K562 (cell line): Measurements from ENCODE around the gene CRAMP1. TPM values are rescaled to one million over a fixed set of nuclear protein-coding genes. Genes with fewer than 3 reads are reported as not detected.
A peak's percentile ranks its signal among the peaks of the same experiment; 100 is the strongest.

ENCODE experiments used
- ATAC-seq: fragments of 200-7000 bp; cut with Tn5 transposase; 3 replicates; pipeline ENCODE4 v1.9.1; 2020; ENCODE audit warnings: moderate library complexity
- BruUV-seq: library from RNA; stranded (reverse); fragments of 400-500 nt; replicated peaks from 2 replicates; lab custom pipeline; 2021; lab: Mats Ljungman, UMichigan
- CTCF ChIA-PET: fragments of 300-600 bp; formaldehyde crosslinking; extraction: SDS; loops from one replicate; lab custom pipeline; 2021; ENCODE audit warnings: low intra/inter-chr PET ratio; lab: Yijun Ruan, JAX
- POLR2A ChIA-PET: fragments of 300-600, 350-650 bp; sonication (Branson Sonifier 250); formaldehyde crosslinking; extraction: SDS; loops from one replicate; lab custom pipeline; 2021; ENCODE audit warnings: antibody characterized with exemption, inconsistent platforms; lab: Yijun Ruan, JAX
- DNase-seq, 4 experiments: peaks; one replicate each; pipeline versions ENCODE4 v3.0.0 to v3.0.0-alpha.2; 2011 to 2018; ENCODE audit warnings: low spot score in 3 of 4, mixed read lengths in 3 of 4; ENCODE audit errors: extremely low read depth in 1 of 4
- FAIRE-seq: peaks from 2 replicates; lab custom pipeline; 2011; peaks lifted over from hg19 to GRCh38; lab: Jason Lieb, UNC
- H2AFZ ChIP-seq: 2 replicates; pipeline ENCODE4 v1.6.0; 2011; ENCODE audit warnings: low read depth, low read length, control low read depth, inconsistent platforms
- H3K27ac ChIP-seq: fragments of 200-600 bp; 3 replicates; pipeline ENCODE4 v1.8.0; 2011; ENCODE audit warnings: low read depth, mild to moderate bottlenecking, control low read depth, inconsistent platforms, low read length, moderate library complexity, mixed read lengths; ENCODE audit errors: extremely low read depth
- H3K27me3 ChIP-seq, 2 experiments: fragments of 300-600 bp in 1 of 2; 2 replicates in 1 of 2; 3 replicates in 1 of 2; pipeline versions ENCODE4 v1.6.0 to v1.8.0; 2011; ENCODE audit warnings: inconsistent platforms in 2 of 2, low read length in 2 of 2, mild to moderate bottlenecking in 1 of 2, mixed read lengths in 1 of 2, moderate library complexity in 1 of 2; ENCODE audit not compliant: control insufficient read depth in 2 of 2, insufficient read depth in 2 of 2
- H3K36me3 ChIP-seq: fragments of 300-600 bp; 3 replicates; pipeline ENCODE4 v1.8.0; 2011; ENCODE audit warnings: mild to moderate bottlenecking, low read length, inconsistent platforms; ENCODE audit not compliant: control insufficient read depth, insufficient read depth
- H3K4me1 ChIP-seq, 2 experiments: fragments of 200-600 bp in 1 of 2; replicated peaks in 1 of 2; 2 replicates in 1 of 2; 3 replicates in 1 of 2; pipeline versions ENCODE4 v1.5.1 to v1.8.0; 2011; ENCODE audit warnings: inconsistent platforms in 2 of 2, low read length in 2 of 2, mild to moderate bottlenecking in 1 of 2, mixed read lengths in 1 of 2, moderate library complexity in 1 of 2; ENCODE audit not compliant: control insufficient read depth in 2 of 2, insufficient read depth in 2 of 2
- H3K4me2 ChIP-seq: 2 replicates; pipeline ENCODE4 v1.6.1; 2011; ENCODE audit warnings: low read length, control low read depth, inconsistent platforms, mixed read lengths; ENCODE audit not compliant: insufficient read depth
- H3K4me3 ChIP-seq: fragments of 200-600 bp; sonication (generic), shearing (Covaris generic); 2 replicates; pipeline ENCODE4 v1.5.1; 2016; ENCODE audit warnings: control low read depth, inconsistent platforms
- H3K79me2 ChIP-seq: fragments of 200-600 bp; 3 replicates; pipeline ENCODE4 v1.8.0; 2011; ENCODE audit warnings: low read length, inconsistent platforms; ENCODE audit not compliant: control insufficient read depth, insufficient read depth
- H3K9ac ChIP-seq, 2 experiments: 2 replicates each; pipeline versions ENCODE4 v1.6.0 to v1.6.1; 2011; ENCODE audit warnings: low read depth in 2 of 2, low read length in 2 of 2, control low read depth in 1 of 2, inconsistent platforms in 1 of 2, mild to moderate bottlenecking in 1 of 2, mixed read lengths in 1 of 2; ENCODE audit not compliant: insufficient read depth in 1 of 2
- H3K9me1 ChIP-seq: one replicate; pipeline ENCODE4 v1.6.0; 2011; ENCODE audit warnings: inconsistent platforms, mild to moderate bottlenecking, low read length, moderate library complexity; ENCODE audit not compliant: control insufficient read depth, insufficient read depth
- H3K9me3 ChIP-seq: replicated peaks from 2 replicates; pipeline ENCODE4 v1.5.1; 2011; ENCODE audit warnings: low read depth, low read length, inconsistent platforms; ENCODE audit not compliant: control insufficient read depth, insufficient read depth
- H4K20me1 ChIP-seq: replicated peaks from 2 replicates; pipeline ENCODE4 v1.6.1; 2011; ENCODE audit warnings: low read length, inconsistent platforms, mixed read lengths; ENCODE audit not compliant: control insufficient read depth, insufficient read depth
- ESRRA ChIP-seq: fragments of 450-650 bp; IDR thresholded peaks from 2 replicates; pipeline ENCODE4 v1.6.1; 2014; ENCODE audit warnings: low read depth, mild to moderate bottlenecking, moderate library complexity, borderline replicate concordance
- MYC ChIP-seq, 2 experiments: fragments of 250-450 bp in 1 of 2; sonication (Bioruptor Pico) in 1 of 2; IDR thresholded peaks; 2 replicates each; pipeline versions ENCODE4 v1.5.1 to v1.6.1; 2012 to 2021; ENCODE audit warnings: low read depth in 2 of 2, borderline replicate concordance in 1 of 2, improper control_type of control experiment in 1 of 2, low read length in 1 of 2, mild to moderate bottlenecking in 1 of 2, moderate library complexity in 1 of 2
- NR2C2 ChIP-seq, 2 experiments: fragments of 200-800 bp in 1 of 2; sonication (Bioruptor generic) in 1 of 2; sonication (generic) in 1 of 2; formaldehyde crosslinking in 1 of 2; IDR thresholded peaks; 2 replicates each; pipeline versions ENCODE4 v1.6.1 to v1.8.0; 2016 to 2022; ENCODE audit warnings: mild to moderate bottlenecking in 1 of 2, missing compliant biosample characterization in 1 of 2, missing genetic modification characterization in 1 of 2, missing genetic modification reagents in 1 of 2
- PYGO2 ChIP-seq: fragments of 450-650 bp; IDR thresholded peaks from 2 replicates; pipeline ENCODE4 v1.6.1; 2016; ENCODE audit warnings: mild to moderate bottlenecking, missing genetic modification characterization, moderate library complexity, missing compliant biosample characterization
- RCOR1 ChIP-seq, 2 experiments: IDR thresholded peaks; 2 replicates each; pipeline ENCODE4 v1.6.1; 2012; ENCODE audit warnings: low read depth in 2 of 2, low read length in 2 of 2, borderline replicate concordance in 1 of 2, improper control_type of control experiment in 1 of 2
- WGBS: fragments of 100-300 bp; shearing (Covaris generic); methylation state at CpG from one replicate; pipeline ENCODE4 v1.1.6; 2016; ENCODE audit warnings: low coverage, mixed read lengths; ENCODE audit not compliant: insufficient coverage; ENCODE audit errors: missing lambda C conversion rate; 5-methylcytosine and 5-hydroxymethylcytosine counted together
- in situ Hi-C: fragments of 300-500 bp; cut with MboI; formaldehyde crosslinking; loops from 4 replicates; pipeline ENCODE4 v1.15.0; 2018; ENCODE audit warnings: inconsistent platforms, mixed read lengths
- intact Hi-C: fragments of 100-400 bp; cut with micrococcal nuclease; formaldehyde crosslinking; loops from 2 replicates; pipeline ENCODE4 v1.14.2; 2022
- polyA plus RNA-seq, 8 experiments: library from polyadenylated mRNA; depleted of rRNA in 4 of 8; stranded (reverse) in 5 of 8; unstranded in 3 of 8; fragments of >200 nt; fragmentation: Nextera tagmentation in 2 of 8; fragmentation: Illumina TruSeq in 1 of 8; extraction: Ambion mirVana in 2 of 8; extraction: Trizol in 1 of 8; gene quantifications; 2 replicates each; pipeline versions ENCODE4 v1.2.1 to v1.2.3, GENCODE V29; 2011 to 2014; ENCODE audit warnings: inconsistent platforms in 1 of 8, missing spikeins in 1 of 8
- total RNA-seq, 7 experiments: library from RNA; depleted of rRNA in 6 of 7; stranded (reverse); fragments of >200 nt in 6 of 7; fragmentation: Illumina TruSeq in 2 of 7; extraction: Trizol in 2 of 7; gene quantifications; 2 replicates each; pipeline versions ENCODE4 v1.2.1 to v1.2.3, GENCODE V29; 2011 to 2021; ENCODE audit warnings: low replicate concordance in 1 of 7
- TF ChIP-seq, protein P1 (sequence below): sonication (generic); formaldehyde crosslinking; IDR thresholded peaks from 2 replicates; pipeline ENCODE4 v1.8.0; 2022; ENCODE audit warnings: mild to moderate bottlenecking, missing genetic modification reagents
- TF ChIP-seq, protein P2 (sequence below): sonication (generic); formaldehyde crosslinking; IDR thresholded peaks from 2 replicates; pipeline ENCODE4 v1.8.1; 2023; ENCODE audit warnings: mild to moderate bottlenecking, missing genetic modification reagents

CRAMP1 gene
- total and polyA plus RNA-seq, 9 of the 15 experiments (the other 6 are each of a cell fraction or from before 2014, with no cell fraction given): 0.52 to 20.8 (median 7.5) TPM

DNA sequence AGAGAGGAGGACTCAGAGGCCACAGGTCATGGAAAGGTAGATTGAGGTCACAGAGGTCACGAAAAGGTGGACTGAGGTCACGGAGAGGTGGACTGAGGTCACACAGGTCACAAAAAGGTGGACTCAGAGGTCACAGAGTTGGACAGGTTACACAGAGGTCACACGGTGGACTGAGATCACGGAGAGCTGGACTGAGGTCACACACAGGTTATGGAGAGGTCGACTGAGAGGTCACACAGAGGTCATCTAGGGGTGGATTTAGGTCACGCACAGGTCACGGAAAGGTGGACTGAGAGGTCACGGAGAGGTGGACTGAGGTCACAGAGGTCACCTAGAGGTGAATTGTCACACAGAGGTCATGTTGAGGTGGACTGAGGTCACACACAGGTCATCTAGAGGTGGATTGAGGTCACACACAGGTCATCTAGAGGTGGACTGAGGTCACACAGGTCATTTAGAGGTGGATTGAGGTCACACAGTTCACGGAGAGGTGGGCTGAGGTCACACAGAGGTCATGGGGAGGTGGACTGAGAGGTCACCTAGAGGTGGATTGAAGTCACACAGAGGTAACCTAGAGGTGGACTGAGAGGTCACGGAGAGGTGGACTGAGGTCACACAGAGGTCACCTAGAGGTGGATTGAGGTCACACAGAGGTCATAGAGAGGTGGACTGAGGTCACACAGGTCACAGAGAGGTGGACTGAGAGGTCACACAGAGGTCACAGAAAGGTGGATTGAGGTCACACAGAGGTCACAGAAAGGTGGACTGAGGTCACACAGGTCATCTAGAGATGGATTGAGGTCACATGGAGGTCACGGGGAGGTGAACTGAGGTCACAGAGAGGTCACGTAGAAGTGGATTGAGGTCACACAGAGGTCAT lies 39.2 kb downstream of the CRAMP1 start (continued):
- TF ChIP-seq RCOR1 (IDR thresholded peaks at IDR 0.05; ENCODE audit: borderline replicate concordance in 1 of 2, low read depth in 2 of 2, low read length in 2 of 2) (no peak; a peak in 1 of 4 replicates), MYC (IDR thresholded peaks at IDR 0.05; ENCODE audit: low read depth, low read length) (no peak), MYC (CRISPR knock-in tag; IDR thresholded peaks at IDR 0.05; ENCODE audit: borderline replicate concordance, low read depth) (no peak), ESRRA (peak; percentile 99)
- TF ChIP-seq, protein P1, sequence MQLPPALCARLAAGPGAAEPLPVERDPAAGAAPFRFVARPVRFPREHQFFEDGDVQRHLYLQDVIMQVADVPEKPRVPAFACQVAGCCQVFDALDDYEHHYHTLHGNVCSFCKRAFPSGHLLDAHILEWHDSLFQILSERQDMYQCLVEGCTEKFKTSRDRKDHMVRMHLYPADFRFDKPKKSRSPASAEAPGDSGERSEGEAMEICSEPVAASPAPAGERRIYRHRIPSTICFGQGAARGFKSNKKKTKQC (CRISPR knock-in tag): peak; percentile 50

DNA sequence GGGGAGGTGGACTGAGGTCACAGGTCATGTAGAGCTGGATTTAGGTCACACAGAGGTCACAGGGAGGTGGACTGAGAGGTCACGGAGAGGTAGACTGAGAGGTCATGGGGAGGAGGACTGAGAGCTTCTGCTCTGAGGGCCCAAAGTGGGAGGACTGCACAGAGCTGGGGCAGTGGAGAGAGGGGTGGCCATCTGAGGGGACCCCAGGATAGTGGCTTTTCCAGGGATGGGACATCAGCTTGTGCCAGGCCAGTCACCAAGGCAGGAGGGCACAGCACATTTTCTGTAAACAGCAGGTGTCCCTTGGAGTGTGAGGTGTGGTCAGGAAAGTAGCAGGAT lies 39.8 kb downstream of the CRAMP1 start:
- POLR2A ChIA-PET: interaction anchor here (1.0 kb wide), 1 partner anchor 9 kb away, joined by 4 read pairs; no protein-coding TSS in a partner anchor

More for the DNA sequence above, 39.8 kb downstream of the CRAMP1 start:
- H3K27me3 ChIP-seq: no peaks in the 10 kb centered on the region
- H3K36me3 ChIP-seq: peaks cover 78% of the 10 kb centered on the region
- intact Hi-C loops (no loop called here), in situ Hi-C loops (no loop called here)
- TF ChIP-seq PYGO2 (tag) (no peak), NR2C2 (CRISPR knock-in tag; IDR thresholded peaks at IDR 0.05) (peak; percentile 59; the same call in 1 of the 2 replicates), NR2C2 (tag; IDR thresholded peaks at IDR 0.05) (peak; percentile 78; the same call in 1 of the 2 replicates)
- TF ChIP-seq, protein P2, sequence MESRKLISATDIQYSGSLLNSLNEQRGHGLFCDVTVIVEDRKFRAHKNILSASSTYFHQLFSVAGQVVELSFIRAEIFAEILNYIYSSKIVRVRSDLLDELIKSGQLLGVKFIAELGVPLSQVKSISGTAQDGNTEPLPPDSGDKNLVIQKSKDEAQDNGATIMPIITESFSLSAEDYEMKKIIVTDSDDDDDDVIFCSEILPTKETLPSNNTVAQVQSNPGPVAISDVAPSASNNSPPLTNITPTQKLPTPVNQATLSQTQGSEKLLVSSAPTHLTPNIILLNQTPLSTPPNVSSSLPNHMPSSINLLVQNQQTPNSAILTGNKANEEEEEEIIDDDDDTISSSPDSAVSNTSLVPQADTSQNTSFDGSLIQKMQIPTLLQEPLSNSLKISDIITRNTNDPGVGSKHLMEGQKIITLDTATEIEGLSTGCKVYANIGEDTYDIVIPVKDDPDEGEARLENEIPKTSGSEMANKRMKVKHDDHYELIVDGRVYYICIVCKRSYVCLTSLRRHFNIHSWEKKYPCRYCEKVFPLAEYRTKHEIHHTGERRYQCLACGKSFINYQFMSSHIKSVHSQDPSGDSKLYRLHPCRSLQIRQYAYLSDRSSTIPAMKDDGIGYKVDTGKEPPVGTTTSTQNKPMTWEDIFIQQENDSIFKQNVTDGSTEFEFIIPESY (CRISPR knock-in tag): peak; percentile 8; the same call in 1 of the 2 replicates
- H3K4me2 ChIP-seq: no peak overlapping the region
- BruUV-seq: no TSS peak
- H3K4me3 ChIP-seq: no peak overlapping the region
- H3K9ac ChIP-seq: no peak overlapping the region
- H2AFZ ChIP-seq: no peak overlapping the region
- H3K9me1 ChIP-seq: no peaks in the 10 kb centered on the region
- FAIRE-seq (no peak), ATAC-seq (no peak), DNase-seq (no peak)
- H3K27ac ChIP-seq: no peak overlapping the region
- peaks cover 5% of the 10 kb centered on the region; the same call in 2 of the 3 replicates for H3K79me2 ChIP-seq
- WGBS: 73% methylated on average over 1 of the region's 1 CpG
- H4K20me1 ChIP-seq: no peaks in the 10 kb centered on the region; the same call in 1 of the 2 replicates
- H3K4me1 ChIP-seq: peaks cover 0 to 20% of the 10 kb centered on the region in 2 experiments; a peak in 3 of 5 replicates
- CTCF ChIA-PET: no interaction called here
- peaks cover 4% of the 10 kb centered on the region; the same call in 1 of the 2 replicates for H3K9me3 ChIP-seq
